ENCODE results near the gene AGAP9. TPM values are rescaled to one million over a fixed set of nuclear protein-coding genes. Genes with fewer than 3 reads are reported as not detected.

AGAP9 gene
- total RNA-seq, 1 experiment from 2014 or later = 8.6 TPM

- no peak overlapping the region for H3K9ac ChIP-seq (ENCODE audit: extremely low read depth, insufficient read length, low read length)
- no peaks in the 10 kb centered on the region for H3K27me3 ChIP-seq (ENCODE audit: insufficient read depth, low read length)
- no peak overlapping the region for H2BK15ac ChIP-seq (ENCODE audit: low read depth, low read length)
- no peak overlapping the region for H2BK12ac ChIP-seq (ENCODE audit: insufficient read length, low read depth, low read length)
- TF ChIP-seq CTCF (conservative IDR thresholded peaks at IDR 0.05) = no peak
- H2BK120ac ChIP-seq (ENCODE audit: low read depth, low read length, poor library complexity, severe bottlenecking) = no peak overlapping the region
- H3K23me2 ChIP-seq (ENCODE audit: insufficient read length, low read depth, low read length, poor library complexity, severe bottlenecking) = no peaks in the 10 kb centered on the region
- peaks cover 2% of the 10 kb centered on the region for H3K27me3 Mint-ChIP-seq (ENCODE audit: low read depth)
- no peak overlapping the region for H3K4me3 Mint-ChIP-seq
- H2BK20ac ChIP-seq (ENCODE audit: low read depth, low read length, poor library complexity, severe bottlenecking) = no peak overlapping the region
- no peaks in the 10 kb centered on the region for H4K20me1 ChIP-seq (ENCODE audit: control insufficient read depth, insufficient read depth, insufficient read length)
- no peak overlapping the region for H4K91ac ChIP-seq (ENCODE audit: insufficient read length, low read depth, low read length)
- no peaks in the 10 kb centered on the region for H3K36me3 Mint-ChIP-seq (ENCODE audit: insufficient read depth in 1 of 3, low read depth in 3 of 3)
- no peak overlapping the region for H3K14ac ChIP-seq (ENCODE audit: insufficient read depth, low read length)
- peaks cover 8 to 16% of the 10 kb centered on the region in 2 experiments for H3K4me1 Mint-ChIP-seq
- DNase-seq = no peak
- H4K5ac ChIP-seq (ENCODE audit: insufficient read length, low read depth, low read length) = no peak overlapping the region
- H3K27ac Mint-ChIP-seq = no peak overlapping the region; a peak in 1 of 7 replicates
- no peaks in the 10 kb centered on the region for H3K4me1 ChIP-seq (ENCODE audit: insufficient read depth, low read length)
- no CpG with 5 or more reads among the region's 1 CpG for WGBS (ENCODE audit: extremely low coverage, insufficient read length, low lambda C conversion rate)
- H3K4ac ChIP-seq (ENCODE audit: low read depth, low read length) = no peak overlapping the region
- no peaks in the 10 kb centered on the region for H3K9me3 ChIP-seq (ENCODE audit: control insufficient read depth, low read depth, low read length)
- H3K4me2 ChIP-seq (ENCODE audit: insufficient read depth, insufficient read length, low read length) = no peak overlapping the region
- H3K79me1 ChIP-seq (ENCODE audit: insufficient read depth, low read depth, low read length, poor library complexity, severe bottlenecking) = no peaks in the 10 kb centered on the region
- no peak overlapping the region for H2AFZ ChIP-seq (ENCODE audit: low read length)
- H3K18ac ChIP-seq (ENCODE audit: insufficient read length, low read depth, low read length) = no peak overlapping the region
- no peak overlapping the region for H3T11ph ChIP-seq (ENCODE audit: low read length)
- H3K23ac ChIP-seq (ENCODE audit: insufficient read length, low read depth, low read length) = no peak overlapping the region
- H2AK5ac ChIP-seq (ENCODE audit: insufficient read length, low read length) = no peak overlapping the region
- no peak overlapping the region for H4K8ac ChIP-seq (replicated peaks; ENCODE audit: insufficient read length, low read depth, low read length)
- H3K56ac ChIP-seq (ENCODE audit: insufficient read length, low read depth, low read length) = no peak overlapping the region
- no peaks in the 10 kb centered on the region for H3K9me3 Mint-ChIP-seq
- H3K27ac ChIP-seq (ENCODE audit: insufficient read length, low read depth, low read length) = no peak overlapping the region
- no peak overlapping the region for H2BK5ac ChIP-seq (ENCODE audit: insufficient read length, low read length)
- no peaks in the 10 kb centered on the region for H3K79me2 ChIP-seq (ENCODE audit: insufficient read depth, low read length)
Measured at GRCh38 chr10:47457826-47458225, 65.6 kb downstream of the AGAP9 start.

All from H9 (cell line).